H7 (cell line): Measurements from ENCODE around the gene SCARF2. TPM values are rescaled to one million over a fixed set of nuclear protein-coding genes. Genes with fewer than 3 reads are reported as not detected.
"Not testable (repeated sequence)": the region's sequence is repeated elsewhere in the genome, so short reads cannot be mapped to it uniquely, and the experiment has no call there.

ENCODE experiments used
- DNase-seq: peaks from one replicate; pipeline ENCODE4 v3.0.0; 2012
- H3K27me3 ChIP-seq: 2 replicates; pipeline ENCODE4 v1.6.0; 2011; ENCODE audit warnings: mild to moderate bottlenecking, low read length; ENCODE audit not compliant: control insufficient read depth, insufficient read depth
- H3K36me3 ChIP-seq: replicated peaks from 2 replicates; pipeline ENCODE4 v1.5.1; 2011; ENCODE audit warnings: low read length; ENCODE audit not compliant: control insufficient read depth, insufficient read depth
- H3K4me3 ChIP-seq: 2 replicates; pipeline ENCODE4 v1.5.1; 2011; ENCODE audit warnings: low read depth, mild to moderate bottlenecking, control low read depth, low read length, moderate library complexity; ENCODE audit not compliant: insufficient read depth
- total RNA-seq: library from RNA; depleted of rRNA; stranded (reverse); fragments of >200 nt; shearing (Covaris generic); gene quantifications from 2 replicates; pipeline ENCODE4 v1.2.3, GENCODE V29; 2014; rRNA removed

Gene SCARF2
- total RNA-seq = 11.5 and 15.0 TPM in 2 replicates

- peak; percentile 98 for DNase-seq
- Histone ChIP-seq H3K27me3 (peaks cover 35% of the 10 kb centered on the region), H3K4me3 (peak within 1 kb of the TSS; percentile 69), H3K36me3 (no peaks in the 10 kb centered on the region)
Observed at GRCh38 chr22:20437613-20438426, at the start of gene SCARF2. TSS of gene SCARF2 (minus strand) at chr22:20437825. CDS start at chr22:20437754, 71 bp downstream.

GRCh38 chr22:20486229-20486628, 48.6 kb upstream of the SCARF2 start:
- H3K4me3 ChIP-seq = no peak overlapping the region
- H3K36me3 ChIP-seq = no peaks in the 10 kb centered on the region; the same call in 1 of the 2 replicates
- DNase-seq = no peak
- H3K27me3 ChIP-seq = no peaks in the 10 kb centered on the region

- Histone ChIP-seq H3K27me3 (no peaks in the 10 kb centered on the region), H3K36me3 (no peaks in the 10 kb centered on the region; the same call in 1 of the 2 replicates), H3K4me3 (no peak overlapping the region)
- DNase-seq = no peak
Observed at GRCh38 chr22:20484948-20485683, 47.5 kb upstream of the SCARF2 start.

- Histone ChIP-seq H3K27me3 (no peaks in the 10 kb centered on the region), H3K36me3 (no peaks in the 10 kb centered on the region), H3K4me3 (no peak overlapping the region)
- DNase-seq = no peak
Observed at GRCh38 chr22:20483771-20484170, 46.1 kb upstream of the SCARF2 start.

GRCh38 chr22:20483143-20483506, 45.5 kb upstream of the SCARF2 start:
- H3K27me3 ChIP-seq, H3K36me3 ChIP-seq, DNase-seq, H3K4me3 ChIP-seq: not testable (repeated sequence)

GRCh38 chr22:20479612-20480196, 42.1 kb upstream of the SCARF2 start:
- Histone ChIP-seq H3K36me3 (no peaks in the 10 kb centered on the region), H3K4me3 (no peak overlapping the region), H3K27me3 (no peaks in the 10 kb centered on the region)
- DNase-seq = no peak

- not testable (repeated sequence) for H3K36me3 ChIP-seq, DNase-seq
Observed at GRCh38 chr22:20478059-20478458, 40.4 kb upstream of the SCARF2 start.

GRCh38 chr22:20475569-20475968, 37.9 kb upstream of the SCARF2 start:
- H3K36me3 ChIP-seq, H3K4me3 ChIP-seq, DNase-seq, H3K27me3 ChIP-seq: not testable (repeated sequence)

More at GRCh38 chr22:20478059-20478458, 40.4 kb upstream of the SCARF2 start:
- H3K4me3 ChIP-seq, H3K27me3 ChIP-seq: not testable (repeated sequence)

GRCh38 chr22:20475115-20475436, 37.5 kb upstream of the SCARF2 start:
- no peak overlapping the region for H3K4me3 ChIP-seq
- H3K27me3 ChIP-seq = no peaks in the 10 kb centered on the region
- DNase-seq = no peak
- peaks cover 2% of the 10 kb centered on the region for H3K36me3 ChIP-seq

GRCh38 chr22:20472629-20473442, 35.2 kb upstream of the SCARF2 start:
- Histone ChIP-seq H3K4me3 (no peak overlapping the region), H3K36me3 (peaks cover 2% of the 10 kb centered on the region), H3K27me3 (no peaks in the 10 kb centered on the region)
- DNase-seq = no peak

- no peak for DNase-seq
- no peak overlapping the region for H3K4me3 ChIP-seq
- peaks cover 2% of the 10 kb centered on the region for H3K36me3 ChIP-seq
- no peaks in the 10 kb centered on the region for H3K27me3 ChIP-seq
Observed at GRCh38 chr22:20471126-20471833, 33.7 kb upstream of the SCARF2 start.

- not testable (repeated sequence) for H3K27me3 ChIP-seq, DNase-seq, H3K4me3 ChIP-seq, H3K36me3 ChIP-seq
Observed at GRCh38 chr22:20470525-20470924, 32.9 kb upstream of the SCARF2 start.

- Histone ChIP-seq H3K4me3 (no peak overlapping the region), H3K36me3 (peaks cover 3% of the 10 kb centered on the region), H3K27me3 (no peaks in the 10 kb centered on the region)
- no peak for DNase-seq
Observed at GRCh38 chr22:20469110-20469868, 31.7 kb upstream of the SCARF2 start.
